ENCODE data around the gene CEBPZOS. TPM values are rescaled to one million over a fixed set of nuclear protein-coding genes. Genes with fewer than 3 reads are reported as not detected.
"Not testable (repeated sequence)": the region's sequence is repeated elsewhere in the genome, so short reads cannot be mapped to it uniquely, and the experiment has no call there.

Gene CEBPZOS
- total RNA-seq, 1 donor from 2014 or later, result 15.9 TPM

GRCh38 chr2:37211212-37211611 is 14.9 kb downstream of the CEBPZOS start:
- no peak for DNase-seq (ENCODE audit: low read depth)
- H3K36me3 ChIP-seq (ENCODE audit: control insufficient read depth, insufficient read depth, low read length), result no peaks in the 10 kb centered on the region
- TF ChIP-seq, protein P1, sequence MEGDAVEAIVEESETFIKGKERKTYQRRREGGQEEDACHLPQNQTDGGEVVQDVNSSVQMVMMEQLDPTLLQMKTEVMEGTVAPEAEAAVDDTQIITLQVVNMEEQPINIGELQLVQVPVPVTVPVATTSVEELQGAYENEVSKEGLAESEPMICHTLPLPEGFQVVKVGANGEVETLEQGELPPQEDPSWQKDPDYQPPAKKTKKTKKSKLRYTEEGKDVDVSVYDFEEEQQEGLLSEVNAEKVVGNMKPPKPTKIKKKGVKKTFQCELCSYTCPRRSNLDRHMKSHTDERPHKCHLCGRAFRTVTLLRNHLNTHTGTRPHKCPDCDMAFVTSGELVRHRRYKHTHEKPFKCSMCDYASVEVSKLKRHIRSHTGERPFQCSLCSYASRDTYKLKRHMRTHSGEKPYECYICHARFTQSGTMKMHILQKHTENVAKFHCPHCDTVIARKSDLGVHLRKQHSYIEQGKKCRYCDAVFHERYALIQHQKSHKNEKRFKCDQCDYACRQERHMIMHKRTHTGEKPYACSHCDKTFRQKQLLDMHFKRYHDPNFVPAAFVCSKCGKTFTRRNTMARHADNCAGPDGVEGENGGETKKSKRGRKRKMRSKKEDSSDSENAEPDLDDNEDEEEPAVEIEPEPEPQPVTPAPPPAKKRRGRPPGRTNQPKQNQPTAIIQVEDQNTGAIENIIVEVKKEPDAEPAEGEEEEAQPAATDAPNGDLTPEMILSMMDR (IDR thresholded peaks at IDR 0.05; ENCODE audit: insufficient read depth, low read length, poor library complexity, severe bottlenecking), result no peak
- H3K27me3 ChIP-seq (ENCODE audit: control insufficient read depth, insufficient read depth, low read length), result no peaks in the 10 kb centered on the region
- H3K4me3 ChIP-seq (ENCODE audit: low read depth, low read length), result no peak overlapping the region

GRCh38 chr2:37211939-37212338 is 15.6 kb downstream of the CEBPZOS start:
- no peak for DNase-seq (ENCODE audit: low read depth)
- TF ChIP-seq, protein P1 (IDR thresholded peaks at IDR 0.05; ENCODE audit: insufficient read depth, low read length, poor library complexity, severe bottlenecking), result no peak
- Histone ChIP-seq H3K36me3 (ENCODE audit: control insufficient read depth, insufficient read depth, low read length) (no peaks in the 10 kb centered on the region), H3K27me3 (ENCODE audit: control insufficient read depth, insufficient read depth, low read length) (no peaks in the 10 kb centered on the region), H3K4me3 (ENCODE audit: low read depth, low read length) (no peak overlapping the region)

- no peak overlapping the region for H3K4me3 ChIP-seq (ENCODE audit: low read depth, low read length)
- TF ChIP-seq, protein P1 (IDR thresholded peaks at IDR 0.05; ENCODE audit: insufficient read depth, low read length, poor library complexity, severe bottlenecking), result no peak
- DNase-seq (ENCODE audit: low read depth), result no peak
- no peaks in the 10 kb centered on the region for H3K36me3 ChIP-seq (ENCODE audit: control insufficient read depth, insufficient read depth, low read length)
- H3K27me3 ChIP-seq (ENCODE audit: control insufficient read depth, insufficient read depth, low read length), result no peaks in the 10 kb centered on the region
Observed at GRCh38 chr2:37215250-37215649, 19.0 kb downstream of the CEBPZOS start.

GRCh38 chr2:37219046-37219445 is 22.8 kb downstream of the CEBPZOS start:
- DNase-seq (ENCODE audit: low read depth), result no peak
- TF ChIP-seq, protein P1 (IDR thresholded peaks at IDR 0.05; ENCODE audit: insufficient read depth, low read length, poor library complexity, severe bottlenecking), result no peak
- Histone ChIP-seq H3K27me3 (ENCODE audit: control insufficient read depth, insufficient read depth, low read length) (no peaks in the 10 kb centered on the region), H3K36me3 (ENCODE audit: control insufficient read depth, insufficient read depth, low read length) (no peaks in the 10 kb centered on the region), H3K4me3 (ENCODE audit: low read depth, low read length) (no peak overlapping the region)

- Histone ChIP-seq H3K4me3 (ENCODE audit: low read depth, low read length) (no peak overlapping the region), H3K36me3 (ENCODE audit: control insufficient read depth, insufficient read depth, low read length) (no peaks in the 10 kb centered on the region), H3K27me3 (ENCODE audit: control insufficient read depth, insufficient read depth, low read length) (no peaks in the 10 kb centered on the region)
- no peak for DNase-seq (ENCODE audit: low read depth)
- TF ChIP-seq, protein P1 (IDR thresholded peaks at IDR 0.05; ENCODE audit: insufficient read depth, low read length, poor library complexity, severe bottlenecking), result no peak
Observed at GRCh38 chr2:37223131-37223530, 26.8 kb downstream of the CEBPZOS start.

- Histone ChIP-seq H3K36me3 (ENCODE audit: control insufficient read depth, insufficient read depth, low read length) (no peaks in the 10 kb centered on the region), H3K4me3 (ENCODE audit: low read depth, low read length) (no peak overlapping the region), H3K27me3 (ENCODE audit: control insufficient read depth, insufficient read depth, low read length) (no peaks in the 10 kb centered on the region)
- no peak for DNase-seq (ENCODE audit: low read depth)
- TF ChIP-seq, protein P1 (IDR thresholded peaks at IDR 0.05; ENCODE audit: insufficient read depth, low read length, poor library complexity, severe bottlenecking), result no peak
Observed at GRCh38 chr2:37224063-37224462, 27.8 kb downstream of the CEBPZOS start.

- not testable (repeated sequence) for H3K36me3 ChIP-seq (ENCODE audit: control insufficient read depth, insufficient read depth, low read length); H3K27me3 ChIP-seq (ENCODE audit: control insufficient read depth, insufficient read depth, low read length); DNase-seq (ENCODE audit: low read depth); H3K4me3 ChIP-seq (ENCODE audit: low read depth, low read length)
Observed at GRCh38 chr2:37225129-37225528, 28.8 kb downstream of the CEBPZOS start.

All from kidney epithelial cell (primary cell).